GM06990 (cell line): Measurements from ENCODE around the gene FBXW12.

Experiments used
- DNase-seq: peaks from one replicate; pipeline ENCODE4 v3.0.0-alpha.2; 2011; ENCODE audit not compliant: insufficient read length; ENCODE audit errors: extremely low read depth
- H3K27me3 ChIP-seq: replicated peaks from 2 replicates; pipeline ENCODE4 v1.6.0; 2011; ENCODE audit warnings: low read length; ENCODE audit not compliant: control insufficient read depth, insufficient read depth
- H3K36me3 ChIP-seq: 2 replicates; pipeline ENCODE4 v1.5.1; 2011; ENCODE audit warnings: low read length; ENCODE audit not compliant: control insufficient read depth, insufficient read depth
- H3K4me3 ChIP-seq: replicated peaks from 2 replicates; pipeline ENCODE4 v1.5.1; 2011; ENCODE audit warnings: low read depth, mild to moderate bottlenecking, control low read depth, low read length
- CTCF ChIP-seq: IDR thresholded peaks from 2 replicates; pipeline ENCODE4 v1.5.1; 2011; ENCODE audit warnings: low read length, control low read depth, mild to moderate bottlenecking, inconsistent platforms; ENCODE audit not compliant: insufficient read depth, poor library complexity, severe bottlenecking

Gene FBXW12

GRCh38 chr3:48429317-48429959 is 57.4 kb downstream of the FBXW12 start:
- Histone ChIP-seq H3K36me3 (peaks cover 13% of the 10 kb centered on the region), H3K4me3 (peak overlapping the region; percentile 60), H3K27me3 (no peaks in the 10 kb centered on the region)
- peak; percentile 67 for DNase-seq
- no peak for TF ChIP-seq CTCF

DNA sequence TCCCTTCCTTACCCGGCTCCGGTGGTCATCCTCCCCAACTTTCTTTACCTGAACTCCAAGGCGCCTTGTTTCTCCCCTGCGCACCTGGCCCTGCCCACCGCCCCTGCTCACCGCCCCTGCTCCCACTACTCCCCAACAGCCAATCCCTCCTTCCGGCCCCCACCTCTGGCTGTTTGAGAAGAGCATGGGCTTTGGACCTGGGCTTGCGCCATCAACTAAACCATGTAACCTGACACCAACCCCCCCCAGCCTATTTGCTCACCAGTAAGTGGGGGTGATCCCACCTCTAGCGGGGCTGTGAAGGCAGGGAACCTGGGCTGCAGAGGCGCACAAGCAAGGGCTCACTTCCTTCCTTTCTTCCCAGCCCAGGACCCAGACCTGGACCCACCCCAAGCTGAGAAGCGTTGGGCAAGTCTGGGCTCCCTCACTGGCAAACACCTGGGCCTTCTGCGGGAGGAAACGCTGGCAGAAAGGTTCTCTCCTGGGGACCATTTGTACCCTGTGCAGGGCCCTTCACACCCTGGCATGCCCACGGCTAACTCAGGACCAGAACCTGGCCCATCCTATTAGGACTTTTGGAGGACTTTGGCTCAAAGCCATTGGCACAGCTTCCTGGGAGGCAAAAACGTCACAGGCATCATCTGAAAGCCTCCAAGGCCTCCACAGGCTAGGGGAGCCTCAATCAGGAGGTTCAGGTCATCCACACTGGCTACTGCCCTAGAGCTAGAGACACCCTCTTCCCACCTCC is 58.1 kb downstream of the FBXW12 start, which contains the start of gene PLXNB1:
TSS of gene PLXNB1 (minus strand) at position 127 of the 748 bp plus-strand sequence. CDS start 5,475 bp downstream, outside the sequence.
- DNase-seq = no peak
- no peak for TF ChIP-seq CTCF
- Histone ChIP-seq H3K36me3 (peaks cover 13% of the 10 kb centered on the region), H3K27me3 (no peaks in the 10 kb centered on the region), H3K4me3 (peak within 1 kb of the TSS; percentile 60)

DNA sequence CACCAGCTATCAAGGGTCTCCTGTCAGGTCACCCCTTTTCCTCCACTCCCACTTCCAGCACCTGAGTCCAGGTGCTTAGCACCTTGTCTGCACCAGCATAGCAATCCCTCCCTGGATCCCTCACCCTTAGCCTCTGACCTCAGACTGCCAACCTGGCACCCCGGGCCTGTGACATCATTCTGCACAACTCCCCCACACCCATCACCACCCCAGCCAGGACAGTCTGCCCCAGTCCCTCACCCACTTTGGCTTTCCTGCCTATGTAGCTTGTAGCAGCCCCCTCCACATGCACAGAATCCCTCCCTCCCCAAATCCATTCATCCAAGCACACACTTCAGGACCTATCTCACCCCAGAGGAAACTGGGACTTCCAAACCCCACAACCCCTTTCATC is 58.7 kb downstream of the FBXW12 start:
- no peak overlapping the region for H3K4me3 ChIP-seq
- TF ChIP-seq CTCF = no peak
- H3K36me3 ChIP-seq = peaks cover 13% of the 10 kb centered on the region
- no peaks in the 10 kb centered on the region for H3K27me3 ChIP-seq
- DNase-seq = no peak

DNA sequence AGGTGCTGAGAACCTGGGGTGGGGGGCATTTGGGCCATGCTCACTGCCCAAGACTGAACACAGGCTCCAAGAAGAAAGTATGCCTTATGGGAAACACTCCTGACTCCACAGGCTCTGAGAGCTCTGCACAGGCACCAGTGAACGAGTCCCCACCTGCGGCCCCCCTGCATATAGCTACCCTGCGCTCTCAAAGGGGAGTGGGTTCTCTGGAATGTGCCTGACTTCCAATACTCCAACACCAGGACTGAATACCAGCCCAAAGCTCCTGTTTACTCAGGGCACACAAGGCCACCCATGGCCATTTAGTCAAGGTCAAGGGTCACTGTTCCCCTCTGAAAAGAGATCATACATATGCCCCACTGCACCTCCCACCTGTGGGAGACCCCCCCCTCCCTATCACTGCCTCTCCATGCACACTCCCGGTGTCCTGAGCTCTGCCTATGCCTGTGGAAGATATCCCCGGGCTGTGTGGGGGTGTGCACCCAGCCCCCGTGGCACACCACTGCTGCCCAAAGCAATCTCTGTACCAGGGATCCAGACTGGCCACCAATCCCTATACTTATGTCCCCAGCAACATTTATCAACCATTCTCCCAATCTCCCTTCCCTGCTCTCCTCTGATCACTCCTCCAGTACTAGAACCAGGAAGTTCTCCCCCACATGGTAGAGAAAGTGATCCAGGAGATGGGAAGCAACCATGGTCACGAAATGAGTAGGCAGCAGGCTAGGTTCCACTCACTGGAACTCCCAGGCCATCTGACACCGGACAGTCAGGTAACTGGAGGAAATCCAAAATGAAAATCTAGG is 59.4 kb downstream of the FBXW12 start:
- TF ChIP-seq CTCF = no peak
- no peak for DNase-seq
- Histone ChIP-seq H3K36me3 (peaks cover 13% of the 10 kb centered on the region), H3K27me3 (no peaks in the 10 kb centered on the region), H3K4me3 (no peak overlapping the region)

GRCh38 chr3:48432411-48433371 is 60.7 kb downstream of the FBXW12 start:
- no peaks in the 10 kb centered on the region for H3K27me3 ChIP-seq
- peaks cover 13% of the 10 kb centered on the region for H3K36me3 ChIP-seq
- no peak overlapping the region for H3K4me3 ChIP-seq
- no peak for DNase-seq
- peak; percentile 31 for TF ChIP-seq CTCF
